ENCODE measurements around the gene TRPM2.

TRPM2 gene

DNA sequence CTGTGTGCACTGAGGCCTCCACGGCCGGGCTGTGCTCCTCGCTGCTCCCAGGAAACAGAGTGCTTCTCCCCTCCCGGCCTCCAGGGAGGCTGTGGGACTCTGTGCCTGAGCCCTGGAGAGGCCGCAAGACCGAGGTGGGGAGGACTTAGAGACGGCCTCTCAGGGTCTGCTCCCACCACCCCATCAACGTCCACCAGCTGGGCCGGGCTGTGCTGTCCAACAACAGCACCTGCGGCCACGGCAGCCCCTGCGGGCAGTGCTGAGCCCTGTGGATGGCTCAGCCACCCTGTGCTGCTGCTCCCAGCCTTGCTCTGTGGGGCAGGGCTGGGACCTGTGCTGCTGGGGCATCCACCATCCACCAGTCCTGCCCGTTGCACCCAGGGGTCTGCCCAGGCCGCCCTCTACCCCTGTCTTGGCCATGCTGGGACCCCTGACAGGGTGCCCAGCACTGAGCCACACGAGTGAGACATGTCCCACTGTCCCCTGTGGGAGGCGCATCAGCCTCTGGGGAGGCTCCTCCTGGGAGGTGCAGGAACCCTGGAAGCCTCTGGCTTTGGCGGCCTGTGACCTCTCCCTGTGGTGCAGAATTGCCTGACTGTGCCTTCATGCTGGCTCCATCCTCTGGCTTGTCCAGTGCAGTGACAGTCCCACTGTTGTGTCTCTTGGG lies 70.7 kb downstream of the TRPM2 start:
- H3K4me3 ChIP-seq (ENCODE audit: low read depth, low read length) = no peak overlapping the region
- DNase-seq (ENCODE audit: low read depth) = no peak
- TF ChIP-seq, protein P1, sequence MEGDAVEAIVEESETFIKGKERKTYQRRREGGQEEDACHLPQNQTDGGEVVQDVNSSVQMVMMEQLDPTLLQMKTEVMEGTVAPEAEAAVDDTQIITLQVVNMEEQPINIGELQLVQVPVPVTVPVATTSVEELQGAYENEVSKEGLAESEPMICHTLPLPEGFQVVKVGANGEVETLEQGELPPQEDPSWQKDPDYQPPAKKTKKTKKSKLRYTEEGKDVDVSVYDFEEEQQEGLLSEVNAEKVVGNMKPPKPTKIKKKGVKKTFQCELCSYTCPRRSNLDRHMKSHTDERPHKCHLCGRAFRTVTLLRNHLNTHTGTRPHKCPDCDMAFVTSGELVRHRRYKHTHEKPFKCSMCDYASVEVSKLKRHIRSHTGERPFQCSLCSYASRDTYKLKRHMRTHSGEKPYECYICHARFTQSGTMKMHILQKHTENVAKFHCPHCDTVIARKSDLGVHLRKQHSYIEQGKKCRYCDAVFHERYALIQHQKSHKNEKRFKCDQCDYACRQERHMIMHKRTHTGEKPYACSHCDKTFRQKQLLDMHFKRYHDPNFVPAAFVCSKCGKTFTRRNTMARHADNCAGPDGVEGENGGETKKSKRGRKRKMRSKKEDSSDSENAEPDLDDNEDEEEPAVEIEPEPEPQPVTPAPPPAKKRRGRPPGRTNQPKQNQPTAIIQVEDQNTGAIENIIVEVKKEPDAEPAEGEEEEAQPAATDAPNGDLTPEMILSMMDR (IDR thresholded peaks at IDR 0.05; ENCODE audit: insufficient read depth, low read depth, low read length, missing control alignments) = no peak

DNA sequence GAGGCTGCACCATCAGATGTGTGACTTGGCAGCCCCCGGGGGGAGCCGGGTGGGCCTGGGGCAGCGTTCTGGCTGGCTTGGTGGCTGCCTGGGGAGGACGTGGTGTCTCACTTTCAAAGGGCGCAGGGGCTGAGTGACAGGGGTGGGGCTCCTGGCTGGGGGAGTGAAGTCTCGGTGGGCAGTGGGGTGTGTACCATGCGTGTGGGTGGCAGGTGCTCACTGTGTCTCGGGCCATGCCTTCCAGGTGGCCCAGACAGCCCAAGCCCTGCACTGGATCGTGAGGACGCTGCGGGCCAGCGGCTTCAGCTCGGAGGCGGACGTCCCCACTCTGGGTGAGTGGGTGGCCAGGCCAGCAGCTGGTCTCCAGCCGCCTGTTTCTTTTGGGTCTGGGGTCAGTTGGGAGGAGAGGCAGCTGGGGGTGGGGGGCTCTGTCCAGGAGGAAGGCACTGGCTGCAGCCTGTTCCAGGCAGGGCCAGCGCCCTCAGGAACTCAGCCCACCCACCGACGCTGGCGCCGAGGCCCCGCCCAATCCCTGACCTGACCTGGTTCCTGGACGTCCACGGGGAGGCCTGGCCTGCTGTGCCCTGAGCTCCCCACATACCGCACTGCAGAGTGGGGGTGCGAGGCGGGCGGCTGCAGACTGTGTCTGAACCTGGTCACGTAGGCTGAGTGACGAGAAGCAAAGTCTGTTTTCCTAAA lies 71.3 kb downstream of the TRPM2 start:
- no peak overlapping the region for H3K4me3 ChIP-seq (ENCODE audit: low read depth, low read length)
- TF ChIP-seq, protein P1 (IDR thresholded peaks at IDR 0.05; ENCODE audit: insufficient read depth, low read depth, low read length, missing control alignments) = no peak
- no peak for DNase-seq (ENCODE audit: low read depth)

DNA sequence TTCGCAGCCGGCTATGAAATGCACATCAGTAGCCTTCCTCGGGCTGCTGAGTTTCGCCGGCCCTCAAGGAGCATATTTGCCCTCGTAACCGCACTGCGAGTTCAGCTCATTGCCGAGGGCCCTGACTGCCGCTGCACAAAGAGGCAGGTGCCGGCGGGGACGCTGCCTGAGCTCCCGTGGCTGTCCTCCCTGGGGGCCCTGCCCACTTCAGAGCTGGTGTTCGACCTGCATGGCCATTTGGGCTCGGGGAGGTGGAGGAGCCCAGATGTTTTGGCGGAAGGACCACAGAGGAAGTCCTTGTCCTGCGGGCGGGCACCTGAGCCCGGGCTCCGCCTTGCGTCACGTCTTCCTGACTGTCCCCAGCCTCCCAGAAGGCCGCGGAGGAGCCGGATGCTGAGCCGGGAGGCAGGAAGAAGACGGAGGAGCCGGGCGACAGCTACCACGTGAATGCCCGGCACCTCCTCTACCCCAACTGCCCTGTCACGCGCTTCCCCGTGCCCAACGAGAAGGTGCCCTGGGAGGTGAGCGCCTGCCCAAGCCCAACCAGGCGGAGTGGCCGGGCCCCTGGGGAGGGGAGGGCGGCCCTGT lies 72.0 kb downstream of the TRPM2 start:
- no peak for DNase-seq (ENCODE audit: low read depth)
- TF ChIP-seq, protein P1 (IDR thresholded peaks at IDR 0.05; ENCODE audit: insufficient read depth, low read depth, low read length, missing control alignments) = no peak
- H3K4me3 ChIP-seq (ENCODE audit: low read depth, low read length) = no peak overlapping the region

DNA sequence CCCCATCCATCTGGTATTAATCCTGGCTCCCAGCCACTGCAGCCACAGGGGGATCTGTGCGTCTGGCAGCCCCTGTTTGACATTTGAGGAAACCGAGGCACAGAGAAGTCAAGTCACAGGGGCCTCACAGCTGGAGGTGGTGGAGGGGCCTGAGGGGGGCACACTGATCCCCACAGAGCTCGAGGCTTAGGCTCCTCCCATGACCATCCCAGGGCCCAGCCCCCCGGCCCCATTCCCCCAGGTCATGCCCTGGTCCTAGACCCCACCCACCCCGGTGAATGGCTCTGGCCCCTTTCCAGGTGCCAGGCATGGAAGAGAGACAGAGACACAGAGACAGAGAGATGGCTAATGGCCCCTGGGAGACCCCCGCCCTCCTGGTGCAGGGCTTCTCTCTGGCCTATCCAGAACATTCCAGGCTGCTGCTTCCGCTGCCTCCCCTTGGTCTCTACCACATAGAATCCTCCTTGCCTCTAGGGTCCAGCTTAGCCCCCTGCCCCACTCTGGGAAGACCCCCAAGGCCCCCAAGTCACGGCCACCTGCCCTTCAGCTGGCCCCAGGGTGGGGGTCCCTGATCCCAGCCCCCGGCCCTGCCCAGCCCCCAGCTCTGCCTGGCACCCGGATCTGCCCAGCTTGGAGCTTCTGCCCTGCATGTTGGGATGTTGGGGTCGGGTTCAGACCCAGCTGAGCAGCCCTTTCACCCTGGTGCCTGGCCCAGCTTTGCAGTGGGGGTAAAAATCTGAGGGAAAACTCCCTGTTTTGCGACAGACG lies 72.7 kb downstream of the TRPM2 start:
- H3K4me3 ChIP-seq (ENCODE audit: low read depth, low read length) = no peak overlapping the region
- DNase-seq (ENCODE audit: low read depth) = no peak
- TF ChIP-seq, protein P1 (IDR thresholded peaks at IDR 0.05; ENCODE audit: insufficient read depth, low read depth, low read length, missing control alignments) = no peak

DNA sequence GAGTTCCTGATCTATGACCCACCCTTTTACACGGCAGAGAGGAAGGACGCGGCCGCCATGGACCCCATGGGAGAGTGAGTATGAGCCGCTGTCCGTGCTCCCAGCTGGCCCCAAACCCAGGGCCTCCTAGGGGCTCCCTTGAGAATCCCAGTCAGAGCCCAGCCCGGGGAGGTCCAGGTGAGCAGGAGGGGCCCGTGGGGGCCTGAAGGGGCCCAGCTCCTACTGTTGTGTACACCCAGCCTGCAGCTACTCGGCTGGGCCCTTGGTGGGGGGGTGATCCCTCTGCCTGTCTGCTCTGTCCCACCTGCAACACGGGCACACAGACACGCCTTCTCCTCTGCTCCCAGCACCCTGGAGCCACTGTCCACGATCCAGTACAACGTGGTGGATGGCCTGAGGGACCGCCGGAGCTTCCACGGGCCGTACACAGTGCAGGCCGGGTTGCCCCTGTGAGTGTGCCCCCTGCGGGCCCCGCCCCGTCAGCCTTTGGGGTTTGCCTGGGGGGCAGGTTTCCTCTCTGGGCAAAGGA lies 73.3 kb downstream of the TRPM2 start:
- H3K4me3 ChIP-seq (ENCODE audit: low read depth, low read length) = no peak overlapping the region
- TF ChIP-seq, protein P1 (IDR thresholded peaks at IDR 0.05; ENCODE audit: insufficient read depth, low read depth, low read length, missing control alignments) = no peak
- DNase-seq (ENCODE audit: low read depth) = no peak

DNA sequence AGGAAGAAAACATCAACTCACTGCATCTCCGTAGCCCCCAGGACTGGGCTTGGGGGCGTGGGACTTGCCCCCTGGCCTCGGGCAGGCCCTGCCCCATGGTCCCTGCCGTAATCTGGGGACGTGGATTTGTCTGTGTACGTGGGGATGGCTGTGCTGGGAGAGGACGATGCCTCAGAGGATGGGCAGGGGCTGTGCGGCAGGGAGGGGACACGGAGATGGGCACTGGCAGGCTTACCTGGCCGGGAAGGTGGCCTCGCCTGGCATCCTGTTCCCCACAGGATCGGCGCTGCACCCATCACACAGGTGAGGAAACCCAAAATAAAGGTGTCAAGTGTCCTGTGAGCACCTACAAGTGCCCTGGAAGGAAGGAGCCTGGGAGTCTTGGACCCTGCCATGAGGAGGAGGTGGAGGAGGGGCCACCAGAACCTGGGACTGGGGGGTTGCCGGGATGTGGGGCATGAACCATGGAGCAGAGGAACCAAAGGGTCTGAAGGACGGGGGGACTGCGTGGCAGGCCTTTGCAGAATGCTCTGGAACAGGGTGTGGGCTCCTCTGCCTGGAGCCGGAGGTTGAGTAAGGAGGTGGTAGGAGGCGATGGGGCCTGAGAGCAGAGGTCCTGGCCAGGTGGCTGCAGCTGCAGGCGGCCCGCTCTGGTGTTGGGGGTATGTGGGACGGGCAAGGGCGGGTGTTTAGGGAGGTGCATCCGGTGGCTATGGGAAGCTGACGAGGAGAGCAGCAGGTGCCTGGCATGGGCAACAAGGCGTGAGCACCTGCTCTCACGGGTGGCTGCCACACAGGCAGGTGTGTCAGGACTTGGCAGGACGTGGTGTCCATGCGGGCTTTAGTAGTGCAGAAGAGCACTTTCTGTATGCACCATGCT lies 74.1 kb downstream of the TRPM2 start:
- no peak for DNase-seq (ENCODE audit: low read depth)
- H3K4me3 ChIP-seq (ENCODE audit: low read depth, low read length) = no peak overlapping the region
- TF ChIP-seq, protein P1 (IDR thresholded peaks at IDR 0.05; ENCODE audit: insufficient read depth, low read depth, low read length, missing control alignments) = no peak

All from GM12865 (cell line).